T-helper 22 cell (primary cell): ENCODE measurements around the gene TMEM33.

ENCODE experiments used
- DNase-seq: peaks from one replicate; pipeline ENCODE4 v3.0.0-alpha.2; 2020; ENCODE audit warnings: low read depth

The TMEM33 gene

DNA sequence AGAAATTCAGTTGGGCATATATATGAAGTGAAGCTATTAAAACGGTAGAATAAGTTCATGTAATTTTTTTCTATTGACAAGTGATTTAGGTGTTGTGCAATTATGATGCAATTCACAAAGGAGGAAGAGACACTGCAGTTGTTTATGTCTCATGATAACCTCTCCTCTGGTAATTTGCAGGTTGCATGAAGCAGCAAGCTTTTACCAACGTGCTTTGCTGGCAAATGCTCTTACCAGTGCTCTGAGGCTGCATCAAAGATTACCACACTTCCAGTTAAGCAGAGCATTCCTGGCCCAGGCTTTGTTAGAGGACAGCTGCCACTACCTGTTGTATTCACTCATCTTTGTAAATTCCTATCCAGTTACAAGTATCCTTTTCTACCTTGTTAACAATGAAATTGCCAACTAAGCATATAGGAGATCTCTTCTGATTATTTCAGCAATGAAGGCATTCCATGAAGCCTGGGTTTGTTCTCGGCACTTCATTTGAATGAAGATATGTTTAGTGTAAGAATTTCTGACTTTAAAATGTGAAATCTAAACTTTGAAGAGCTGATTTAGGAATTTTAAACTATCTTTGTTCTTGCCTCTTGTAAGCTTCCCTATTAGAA lies 3.9 kb downstream of the TMEM33 start:
- no peak for DNase-seq

DNA sequence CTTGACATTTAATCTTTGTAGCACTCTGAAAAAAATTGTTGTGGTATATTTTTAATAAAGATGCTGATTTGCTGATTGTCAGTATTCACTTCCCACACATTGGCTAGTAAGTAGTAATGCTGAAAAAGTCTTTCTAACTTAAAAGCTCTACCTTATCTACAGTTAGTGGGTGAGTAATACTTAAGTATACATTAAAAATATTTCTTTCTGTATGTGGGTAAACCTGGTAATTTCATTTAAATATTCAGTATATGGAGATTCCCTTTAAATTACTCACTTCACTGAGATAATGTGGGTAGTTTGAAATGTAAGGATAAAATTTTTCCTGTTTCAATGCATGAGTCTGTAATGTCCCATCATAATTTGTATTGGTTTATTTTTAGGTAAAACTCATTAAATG lies 5.6 kb downstream of the TMEM33 start:
- DNase-seq: no peak

DNA sequence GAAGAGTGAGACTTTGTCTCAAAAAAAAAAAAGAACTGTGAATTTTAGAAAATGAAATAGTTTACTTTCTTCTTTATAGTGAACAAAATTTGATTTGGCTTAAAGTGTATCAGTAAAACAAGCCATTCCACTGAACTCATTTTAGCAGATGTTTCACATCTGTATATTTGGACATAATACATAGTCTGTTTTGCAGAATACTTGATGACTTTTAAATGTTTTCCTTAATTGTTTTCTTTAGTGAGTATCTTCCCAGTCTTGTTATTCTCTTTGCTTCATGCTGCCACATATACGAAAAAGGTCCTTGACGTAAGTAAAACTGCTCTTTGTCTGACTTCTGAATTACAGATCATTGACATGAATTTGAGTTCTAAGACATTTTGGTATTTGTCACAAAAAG lies 8.3 kb downstream of the TMEM33 start:
- no peak for DNase-seq

DNA sequence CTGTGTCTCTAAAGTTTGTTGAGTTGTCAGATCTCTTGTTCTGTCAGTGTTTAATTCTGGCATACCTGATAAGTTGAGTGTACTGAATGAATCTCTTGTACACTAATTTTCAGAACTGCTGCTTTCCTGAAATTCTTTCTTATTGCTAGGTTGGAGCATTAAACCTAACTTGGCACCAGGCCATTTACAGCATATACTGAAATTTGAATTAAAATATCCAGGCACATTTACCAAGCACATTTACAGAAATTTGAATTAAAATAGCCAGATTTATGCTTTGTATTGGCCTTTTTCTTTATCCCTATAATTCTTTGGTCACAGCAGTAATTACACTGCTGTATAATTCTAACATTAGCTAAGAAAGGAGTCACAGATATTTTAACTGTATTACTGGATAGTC lies 8.9 kb downstream of the TMEM33 start:
- no peak for DNase-seq

DNA sequence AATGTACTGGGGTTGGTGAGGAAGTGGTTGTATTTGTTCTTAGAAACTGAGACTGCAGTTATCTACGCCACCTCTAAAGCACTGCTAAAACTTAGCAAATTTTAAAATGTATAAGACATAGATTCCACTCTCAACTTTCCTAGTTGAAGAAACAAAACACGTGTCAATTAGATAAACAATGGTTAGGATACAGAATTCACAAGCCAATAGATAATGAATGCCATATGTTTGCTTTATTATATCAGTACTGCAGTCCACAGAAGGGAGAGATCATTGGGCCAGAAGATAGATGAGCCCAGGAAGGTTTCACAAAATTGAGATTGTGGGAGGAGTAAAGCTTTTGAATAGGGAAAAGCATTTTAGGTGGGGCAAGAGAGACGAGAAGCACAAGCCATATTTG lies 14.3 kb downstream of the TMEM33 start:
- DNase-seq: no peak

DNA sequence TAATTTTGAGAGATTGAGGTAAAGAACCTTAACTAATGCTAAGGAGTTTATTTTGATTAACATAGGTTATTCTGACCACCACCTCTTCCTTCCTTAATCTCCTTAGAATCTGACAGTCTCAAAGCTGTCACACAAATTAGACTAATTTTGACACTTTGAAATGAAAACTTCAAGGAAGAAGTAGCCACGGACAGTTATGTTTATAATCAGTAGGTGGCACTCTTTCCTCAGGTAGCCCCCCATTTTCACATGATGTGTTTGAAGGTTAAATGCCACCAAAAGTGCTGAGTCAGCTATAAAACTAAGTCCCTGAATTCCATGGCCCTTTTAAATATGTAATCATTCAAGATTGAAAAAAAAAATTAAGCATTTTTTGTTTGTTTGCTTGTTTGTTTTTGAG lies 22.4 kb downstream of the TMEM33 start:
- no peak for DNase-seq

DNA sequence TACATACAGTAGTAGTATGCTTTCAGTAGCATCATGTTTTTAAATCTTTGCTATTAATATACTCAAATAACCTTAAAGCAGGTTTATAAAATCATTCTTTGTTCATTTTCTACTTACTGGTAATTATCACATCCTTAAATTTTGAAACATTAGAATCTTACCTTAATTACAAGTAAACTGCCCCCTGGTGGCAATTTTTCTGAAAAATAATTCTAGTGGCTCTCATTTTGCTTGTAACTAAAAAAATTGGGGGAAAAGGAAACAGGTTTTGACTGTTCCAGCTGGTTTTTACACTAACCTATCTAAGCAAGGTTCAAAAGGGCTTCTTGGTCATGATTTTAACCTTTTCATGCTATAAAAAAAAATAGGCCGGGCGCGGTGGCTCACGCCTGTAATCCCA lies 27.9 kb downstream of the TMEM33 start:
- no peak for DNase-seq

DNA sequence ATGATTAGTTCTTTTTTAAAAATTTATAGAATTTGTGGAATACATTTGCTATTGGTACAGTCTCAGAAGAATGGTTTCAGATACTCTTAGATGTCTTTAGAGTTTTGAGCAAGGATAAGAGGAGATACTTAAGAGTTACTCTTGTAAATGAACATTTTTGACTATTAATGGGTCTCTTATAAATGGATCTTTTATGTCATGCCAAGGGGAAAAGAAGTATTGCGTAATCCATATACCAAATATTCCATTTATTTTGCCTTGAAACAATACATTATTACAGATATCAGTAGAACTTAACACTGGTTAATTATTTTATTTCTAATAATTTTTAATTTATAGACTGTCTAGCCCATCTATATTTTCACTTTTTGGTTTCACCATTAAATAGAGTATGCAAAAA lies 29.2 kb downstream of the TMEM33 start:
- no peak for DNase-seq

DNA sequence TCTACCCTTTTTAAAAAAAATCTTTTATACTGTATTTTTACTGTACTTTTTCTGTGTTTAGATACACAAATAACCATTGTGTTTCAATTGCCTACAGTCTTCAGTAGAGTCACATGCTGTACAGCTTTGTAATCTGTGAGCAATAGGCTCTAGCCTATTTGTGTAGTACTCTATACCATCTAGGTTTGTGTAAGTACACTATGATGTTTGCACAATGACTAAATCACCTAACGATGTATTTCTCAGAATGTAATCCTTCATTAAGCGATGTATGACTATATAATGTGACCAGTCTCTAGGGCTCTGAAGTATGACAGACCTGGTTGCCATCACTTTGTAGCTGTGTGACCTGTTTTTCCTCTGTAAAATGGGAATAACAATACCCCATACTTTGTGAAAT lies 32.2 kb downstream of the TMEM33 start:
- DNase-seq: no peak

DNA sequence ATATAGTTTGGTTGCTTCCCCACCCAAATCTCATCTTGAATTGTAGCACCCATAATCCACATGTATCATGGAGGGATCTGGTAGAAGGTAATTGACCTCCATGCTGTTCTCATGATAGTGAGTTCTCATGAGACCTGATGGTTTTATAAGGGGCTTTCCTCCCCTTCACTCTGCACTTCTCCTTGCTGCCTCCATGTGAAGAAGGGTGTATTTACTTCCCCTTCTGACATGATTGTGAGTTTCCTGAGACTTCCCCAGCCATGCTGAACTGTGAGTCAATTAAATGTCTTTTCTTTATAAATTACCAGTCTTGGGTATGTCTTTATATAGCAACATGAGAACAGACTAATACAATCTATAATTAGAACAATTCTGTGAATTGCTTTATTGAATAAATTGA lies 34.4 kb downstream of the TMEM33 start:
- no peak for DNase-seq

DNA sequence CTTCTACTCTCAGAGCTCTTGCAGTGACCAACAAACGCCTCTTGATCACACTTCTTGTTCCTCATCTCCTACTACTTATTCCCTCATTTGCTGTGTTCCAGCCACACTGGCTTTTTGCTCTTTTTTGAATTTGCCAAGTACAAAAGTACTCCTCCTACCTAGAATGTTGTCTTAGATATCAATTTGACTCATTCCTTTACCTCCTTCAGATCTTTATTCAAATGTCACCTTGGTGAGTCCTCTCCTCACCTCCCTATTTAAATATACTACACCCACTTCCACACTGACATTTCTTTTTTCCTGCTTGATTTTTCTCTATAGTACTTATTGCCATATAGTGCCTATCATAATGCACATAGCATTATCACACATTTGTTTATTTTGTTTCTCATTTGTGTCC lies 40.1 kb downstream of the TMEM33 start:
- no peak for DNase-seq

DNA sequence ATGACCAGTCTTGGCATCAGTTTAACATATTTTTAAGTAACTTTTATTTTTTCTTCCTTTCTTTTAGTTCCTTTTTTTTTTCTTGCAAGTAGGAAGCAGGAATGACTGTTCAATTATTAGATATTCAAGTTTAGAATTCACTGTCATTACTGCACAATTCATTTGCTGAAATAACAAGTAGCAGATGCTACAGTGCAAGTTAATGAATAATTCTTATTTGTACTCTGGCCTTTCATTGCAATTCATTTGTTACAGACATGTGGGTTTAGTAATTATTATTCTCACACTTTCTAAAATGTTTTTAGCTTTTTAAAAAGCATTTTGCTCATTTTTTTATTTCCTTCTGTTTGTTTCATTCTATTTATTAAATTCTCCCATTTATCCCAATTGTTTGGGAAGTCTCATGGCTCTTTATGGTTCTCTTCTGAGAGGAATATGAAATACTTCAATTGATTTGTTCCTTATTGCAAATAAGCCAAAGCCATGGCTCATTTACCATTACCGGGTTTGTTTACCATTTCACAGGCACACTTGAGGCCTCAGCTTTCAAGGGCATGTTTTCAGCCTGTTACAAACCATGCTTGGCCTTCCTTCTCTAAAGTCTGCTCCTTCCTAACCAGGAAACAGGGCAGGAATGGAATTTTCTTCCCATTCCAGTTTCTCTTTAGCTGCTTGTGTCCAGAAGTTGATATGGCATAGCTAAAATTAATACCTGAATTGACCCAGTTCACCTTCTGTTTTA lies 41.7 kb downstream of the TMEM33 start:
- DNase-seq: no peak

DNA sequence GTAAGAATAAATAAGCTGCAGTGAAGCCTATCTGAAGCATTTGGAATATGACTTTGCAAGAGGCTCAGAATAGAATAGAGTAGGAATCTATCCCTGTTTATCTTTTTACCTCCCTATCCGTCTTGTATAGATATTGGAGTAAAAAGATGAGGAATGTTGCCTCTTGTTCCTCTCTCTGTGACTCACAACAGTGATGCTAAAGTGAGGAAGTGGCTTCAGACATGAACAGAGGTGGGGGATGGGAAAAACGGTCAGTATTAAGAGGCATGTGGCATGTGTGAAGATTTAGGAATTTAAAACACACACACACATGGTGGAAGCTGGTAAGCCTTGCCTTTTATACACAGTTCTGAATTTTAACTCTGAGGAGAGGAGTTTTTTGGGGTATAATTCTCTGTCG lies 42.5 kb downstream of the TMEM33 start:
- DNase-seq: no peak

DNA sequence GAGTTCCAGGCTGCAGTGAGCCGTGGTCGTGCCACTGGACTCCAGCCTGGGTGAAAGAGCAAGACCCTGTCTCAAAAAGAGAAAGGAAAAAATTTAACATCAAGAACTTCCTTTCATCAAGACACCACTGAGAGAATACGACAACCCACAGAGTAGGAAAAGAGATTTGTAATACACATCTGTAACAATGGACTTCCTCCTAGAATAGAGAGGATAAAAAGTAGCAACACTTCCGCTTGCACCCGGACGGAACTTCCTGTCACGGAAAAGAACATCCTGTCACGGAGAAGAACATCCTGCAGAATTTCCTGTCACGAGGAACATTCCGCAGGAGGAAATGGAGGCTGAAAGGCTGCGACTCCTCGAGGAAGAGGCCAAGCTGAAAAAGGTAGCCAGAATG lies 46.2 kb downstream of the TMEM33 start, which contains the start of gene DCAF4L1:
Gene DCAF4L1, plus strand, starts transcription at position 301 of the 400 bp plus-strand sequence. Its CDS starts 37 bp downstream, at position 338.
- no peak for DNase-seq

DNA sequence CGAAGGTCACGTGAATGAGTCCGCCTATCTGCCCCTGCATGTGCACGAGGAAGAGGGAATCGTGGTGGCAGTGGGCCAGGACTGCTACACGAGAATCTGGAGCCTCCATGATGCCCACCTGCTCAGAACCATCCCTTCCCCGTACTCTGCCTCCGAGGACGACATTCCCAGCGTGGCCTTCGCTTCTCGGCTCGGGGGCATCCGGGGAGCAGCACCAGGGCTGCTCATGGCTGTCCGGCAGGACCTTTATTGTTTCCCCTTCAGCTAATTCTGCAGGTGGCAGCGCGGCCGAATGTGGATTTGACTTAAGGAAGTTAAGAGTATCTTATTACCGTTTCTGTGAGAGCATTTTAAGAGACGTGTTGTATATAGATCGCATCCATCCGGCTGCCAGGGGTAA lies 47.5 kb downstream of the TMEM33 start:
- DNase-seq: no peak

DNA sequence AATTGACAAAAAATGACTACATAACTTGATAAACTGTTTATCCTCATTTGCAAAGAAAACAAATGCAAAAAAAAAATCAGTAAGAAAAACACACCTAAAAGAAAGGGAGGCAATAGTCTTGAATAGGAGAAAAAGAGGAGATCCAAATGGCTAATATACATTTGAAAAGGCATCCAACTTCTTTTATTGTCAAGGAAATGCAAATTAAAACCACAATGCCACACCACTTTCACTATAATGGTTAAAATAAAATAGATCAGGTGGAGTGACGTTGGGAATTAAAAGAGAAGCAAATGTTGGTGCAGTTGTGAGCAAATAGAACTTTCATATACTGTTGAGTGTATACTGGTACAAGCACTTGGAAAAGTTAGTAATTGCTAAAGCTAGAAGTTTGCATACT lies 49.9 kb downstream of the TMEM33 start:
- no peak for DNase-seq

DNA sequence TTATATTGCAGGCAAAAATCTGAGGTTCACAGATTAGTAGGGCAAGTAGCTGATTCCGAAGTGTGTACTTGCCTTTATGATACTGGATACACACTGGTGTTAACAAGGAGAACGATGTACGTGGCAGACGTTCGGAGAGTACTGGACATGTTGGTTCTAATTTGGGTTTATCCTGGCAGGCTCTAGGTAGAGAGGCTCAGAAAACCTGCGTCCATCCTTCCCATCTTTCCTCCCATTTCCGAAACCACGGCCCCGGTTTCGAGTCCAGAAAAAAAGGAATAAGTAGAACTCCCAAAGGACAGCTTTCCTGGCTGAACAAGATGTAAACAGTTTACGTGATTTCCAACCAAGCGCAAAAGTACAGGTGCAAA lies 54.8 kb downstream of the TMEM33 start:
- no peak for DNase-seq

DNA sequence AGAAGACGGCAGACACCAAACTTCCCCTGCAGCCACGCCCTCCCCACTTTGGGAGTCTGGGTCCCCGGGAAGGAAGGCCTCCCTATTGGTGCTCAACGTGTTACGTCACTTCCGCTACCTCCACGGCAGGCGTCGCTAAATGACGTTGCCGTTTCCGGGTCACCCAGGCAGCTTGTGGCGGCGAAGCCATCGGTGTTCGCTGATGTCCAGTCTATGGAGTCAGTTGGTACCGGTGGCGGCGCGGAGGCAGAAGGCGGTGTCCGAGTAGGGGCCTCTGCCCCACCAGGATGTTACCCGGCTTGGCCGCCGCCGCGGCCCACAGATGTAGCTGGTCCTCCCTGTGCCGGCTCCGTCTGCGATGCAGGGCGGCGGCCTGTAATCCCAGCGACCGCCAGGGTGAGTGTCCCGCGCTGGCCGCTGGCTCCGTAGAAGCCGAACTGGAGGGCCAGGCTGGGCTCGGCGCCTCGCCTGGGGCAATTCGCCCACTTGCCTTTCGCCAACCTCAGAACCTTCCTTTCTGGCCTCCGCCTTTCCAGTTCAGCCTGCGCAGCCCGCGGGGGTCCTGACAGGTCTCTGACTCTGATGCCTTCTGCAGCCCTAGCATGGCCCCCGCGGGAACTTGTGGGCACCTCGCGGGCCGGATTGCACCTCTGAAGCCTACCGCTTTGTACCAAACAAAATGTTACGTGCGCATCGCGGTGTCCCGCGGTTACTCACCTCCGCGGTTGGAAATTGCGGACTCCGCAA lies 55.3 kb downstream of the TMEM33 start, which contains the start of gene SLC30A9:
Gene SLC30A9, plus strand, starts transcription at position 166 of the 747 bp plus-strand sequence. Its CDS starts 122 bp downstream, at position 288.
- peak; percentile 91 for DNase-seq

DNA sequence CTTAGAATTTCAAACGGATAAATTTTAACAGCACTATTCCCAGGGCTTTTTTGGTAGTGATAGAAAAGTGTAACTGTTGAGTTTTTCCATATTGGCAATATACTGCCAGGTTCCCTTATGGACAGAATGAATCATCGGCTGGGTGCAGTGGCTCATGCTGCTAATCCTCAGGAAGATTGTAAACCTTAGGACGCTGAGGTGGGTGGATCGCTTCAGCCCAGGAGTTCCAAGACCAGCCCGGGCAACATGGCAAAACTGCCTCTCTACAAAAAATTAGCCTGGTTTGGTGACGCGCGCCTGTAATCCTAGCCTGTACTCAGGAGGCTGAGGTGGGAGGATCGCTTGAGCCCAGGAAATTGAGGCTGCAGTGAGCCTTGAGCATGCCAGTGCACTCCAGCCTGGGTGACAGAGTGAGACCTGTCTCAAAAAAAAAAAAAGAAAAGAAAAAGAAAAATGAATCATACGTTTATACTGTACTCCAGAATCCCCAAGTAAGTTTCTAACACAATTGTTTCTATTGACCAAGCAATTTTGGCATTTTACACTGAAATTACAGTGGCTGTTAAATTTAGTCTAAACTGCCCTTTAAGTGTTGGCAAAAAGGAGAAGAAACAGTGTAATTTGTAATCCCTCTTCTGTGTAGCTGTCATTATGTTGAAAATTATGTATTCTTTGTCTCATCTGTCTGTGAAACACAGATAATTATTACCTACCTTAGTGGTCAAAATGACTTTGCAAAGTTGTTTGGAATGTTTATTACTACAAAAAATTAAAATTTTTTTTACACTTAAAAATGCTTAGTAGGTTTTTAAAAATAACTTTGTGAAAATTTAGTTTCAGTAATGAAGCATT lies 56.9 kb downstream of the TMEM33 start:
- no peak for DNase-seq

DNA sequence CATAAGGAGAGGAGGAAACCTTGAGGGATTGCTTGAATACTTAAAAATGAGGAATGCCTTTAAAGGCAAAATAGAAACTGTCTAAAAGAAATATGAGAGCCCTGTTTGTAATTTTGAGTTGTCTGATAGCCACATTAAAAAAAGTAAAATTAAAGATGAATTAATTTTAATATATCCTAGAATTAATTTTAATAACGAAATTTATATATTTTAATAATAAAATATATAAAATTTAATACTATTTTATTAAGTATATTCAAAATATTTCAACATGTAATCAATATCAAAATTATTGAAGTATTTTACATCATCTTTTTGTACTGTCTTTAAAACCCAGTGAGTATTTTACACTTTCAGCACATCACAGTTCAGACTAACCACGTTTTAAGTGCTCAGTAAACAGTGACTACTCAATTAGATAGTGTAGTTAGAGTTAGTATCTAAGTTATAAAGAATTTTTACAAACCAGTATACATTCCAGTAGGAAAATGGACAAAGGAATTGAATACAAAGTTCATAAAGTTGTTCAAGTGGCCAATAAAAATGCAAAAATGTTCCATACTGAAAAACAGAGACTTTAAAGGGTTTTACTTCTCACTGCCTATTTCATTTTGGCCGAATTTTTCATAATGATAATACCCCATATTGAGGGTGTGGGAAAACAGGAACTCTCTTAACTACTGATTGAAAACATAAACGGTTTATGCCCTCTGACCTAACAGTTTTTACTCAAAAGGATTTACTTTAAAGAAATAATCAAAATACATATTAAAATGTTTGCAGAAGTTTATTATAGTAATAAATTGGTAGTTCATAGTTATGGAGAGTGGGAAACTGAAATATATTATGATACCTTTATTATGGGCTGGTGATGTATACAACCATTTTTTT lies 58.0 kb downstream of the TMEM33 start:
- DNase-seq: no peak

DNA sequence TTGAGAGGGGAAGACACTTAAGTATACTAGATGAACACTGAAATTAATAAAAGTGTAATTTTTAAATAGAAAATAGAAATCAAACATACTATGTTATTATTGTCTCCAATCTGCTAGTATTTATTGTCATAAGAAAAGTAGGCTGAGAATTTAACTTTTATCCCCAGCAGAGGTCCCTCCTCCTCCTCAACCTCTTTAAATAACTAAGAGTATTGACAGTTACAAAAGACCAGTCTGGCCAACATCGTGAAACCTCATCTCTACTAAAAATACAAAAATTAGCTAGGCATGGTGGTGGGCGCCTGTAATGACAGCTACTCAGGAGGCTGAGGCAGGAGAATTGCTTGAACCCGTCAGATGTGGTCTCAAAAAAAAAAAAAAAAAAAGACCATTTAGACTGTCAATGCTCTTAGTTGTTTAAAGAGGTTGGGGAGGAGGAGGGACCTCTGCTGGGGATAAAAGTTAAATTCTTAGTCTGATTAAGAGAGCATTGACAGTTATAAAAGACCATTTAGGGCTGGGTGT lies 59.3 kb downstream of the TMEM33 start:
- DNase-seq: no peak
